Measurements from ENCODE around the gene IRS2.

The IRS2 gene

DNA sequence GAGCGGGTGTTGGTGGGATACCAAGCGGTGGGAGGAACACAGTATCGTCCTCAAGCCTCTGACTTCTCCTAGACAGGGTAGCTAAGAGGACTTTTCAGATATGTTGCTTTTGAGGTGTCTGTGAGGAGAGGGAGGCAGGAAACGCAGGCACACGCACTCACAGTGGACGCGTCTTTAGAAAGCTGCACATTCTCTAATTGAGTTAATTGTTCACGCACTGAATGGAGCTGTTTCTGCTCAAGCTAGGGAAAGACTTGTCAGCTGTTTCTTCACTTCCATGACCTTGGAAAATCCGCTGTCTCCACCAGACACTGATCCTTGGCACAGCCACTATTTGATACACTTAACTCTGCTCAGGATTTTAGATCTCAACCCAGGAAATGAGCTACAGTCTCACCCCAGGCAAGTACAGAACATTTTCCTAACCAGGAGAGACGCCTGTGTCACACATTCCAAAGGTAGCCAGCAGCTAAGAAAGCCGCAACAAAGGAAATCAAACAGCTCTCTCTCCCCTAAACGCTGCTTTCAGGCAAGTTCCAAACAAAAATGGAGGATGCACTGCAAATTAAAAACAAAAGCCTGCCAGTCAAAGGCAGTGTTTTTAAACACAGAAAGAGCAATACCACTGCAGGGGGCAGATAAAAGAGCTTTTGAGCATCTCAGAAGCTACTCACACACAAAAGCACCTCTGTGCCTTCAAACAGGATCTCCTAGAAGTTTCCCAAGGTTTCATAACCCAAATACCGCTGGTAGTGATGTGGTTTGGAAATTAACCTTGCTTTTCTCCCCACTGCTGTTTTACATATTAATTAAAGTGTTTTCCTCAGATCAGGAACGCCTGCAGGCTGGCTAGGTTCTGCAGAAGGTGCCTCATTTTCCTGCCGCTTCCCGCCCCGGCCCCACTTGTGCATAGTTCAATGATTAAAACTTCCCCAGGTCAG lies 57.3 kb downstream of the IRS2 start:
- DNase-seq: no peak

DNA sequence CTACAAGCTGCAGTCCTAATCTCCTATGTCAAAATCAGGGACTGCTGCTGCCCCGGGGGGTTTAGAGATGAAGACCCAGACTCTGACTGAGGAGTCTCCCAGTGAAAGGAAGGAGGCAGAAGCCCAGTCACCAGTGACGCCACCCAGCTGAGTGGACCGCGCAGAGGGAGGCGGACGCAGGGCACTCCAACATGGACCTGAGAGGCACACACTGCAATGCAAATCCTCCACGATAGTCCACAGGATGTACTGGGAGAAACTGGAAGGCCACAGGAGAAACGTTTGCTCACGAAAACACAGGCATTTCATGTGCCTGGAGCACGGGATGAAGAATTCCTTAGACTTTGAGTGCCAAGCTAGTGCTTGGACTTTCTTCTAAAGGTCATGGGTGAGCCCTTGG lies 58.3 kb downstream of the IRS2 start:
- no peak for DNase-seq

DNA sequence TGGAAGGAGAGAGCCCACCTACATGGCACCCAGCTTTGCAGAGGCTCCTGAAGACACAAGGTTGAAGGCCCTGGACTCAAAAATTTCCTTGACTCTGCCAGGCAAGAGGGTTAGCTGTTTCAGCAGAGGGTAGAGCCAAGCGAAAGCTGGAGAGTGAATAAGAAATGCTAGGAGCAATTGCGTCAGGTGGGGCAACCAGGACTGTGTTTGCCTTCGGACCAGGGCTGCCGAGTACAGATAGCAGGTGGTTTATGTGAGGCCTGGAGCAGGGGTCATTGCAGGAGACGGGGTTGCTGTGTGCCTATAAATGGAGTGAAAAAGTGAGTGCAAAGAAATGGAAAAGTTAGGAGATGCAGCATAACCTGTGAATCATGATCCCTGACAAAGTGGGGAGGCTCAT lies 59.1 kb downstream of the IRS2 start:
- no peak for DNase-seq

DNA sequence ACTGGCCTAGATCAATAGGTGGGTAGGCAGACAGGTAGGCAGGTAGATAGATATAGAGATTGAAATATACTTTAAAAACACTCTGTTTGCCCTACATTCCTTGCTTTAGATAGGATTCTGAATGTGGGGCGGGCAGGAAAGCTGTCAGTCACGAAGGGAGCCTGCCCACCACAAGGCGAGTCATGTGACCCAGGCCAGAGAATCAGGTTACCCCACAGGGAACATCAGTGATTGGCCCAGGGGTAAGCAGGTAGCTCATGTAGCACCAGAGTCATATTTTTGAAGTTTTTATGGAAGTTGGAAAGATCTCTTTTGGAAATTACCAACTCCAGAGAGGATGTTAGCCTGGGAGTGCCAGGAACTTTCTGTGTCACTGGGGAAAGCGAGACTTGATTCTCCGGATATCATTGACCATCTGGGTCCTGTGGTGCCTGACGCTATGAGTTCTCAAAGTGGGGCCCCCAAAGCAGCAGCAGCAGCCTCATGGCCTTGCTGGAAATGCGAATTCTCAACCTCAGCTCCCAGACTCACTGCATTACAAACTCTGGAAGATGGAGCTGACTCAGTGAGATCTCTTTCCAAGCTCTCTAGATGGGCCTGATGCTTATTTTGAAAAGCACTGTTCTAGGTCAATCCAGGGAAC lies 60.3 kb downstream of the IRS2 start:
- no peak for DNase-seq

DNA sequence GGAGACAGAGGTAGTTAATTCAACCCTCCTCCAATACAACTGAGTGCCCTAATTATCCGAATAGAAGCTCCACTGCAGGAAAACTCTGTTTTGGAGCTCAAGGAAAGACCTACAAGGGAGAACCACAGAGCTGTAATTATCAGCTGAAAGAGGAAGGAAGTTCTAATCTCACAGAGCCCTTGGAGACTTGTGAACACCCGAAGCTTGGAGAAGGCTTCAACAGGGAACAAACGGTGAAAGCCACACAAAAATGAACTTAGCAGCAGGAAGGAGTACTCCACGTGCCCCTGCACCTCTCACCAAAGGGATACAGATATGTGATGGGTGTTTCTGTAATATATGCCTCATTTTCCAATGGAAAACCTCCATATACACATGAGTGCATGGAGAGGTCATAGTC lies 61.1 kb downstream of the IRS2 start:
- DNase-seq: no peak

DNA sequence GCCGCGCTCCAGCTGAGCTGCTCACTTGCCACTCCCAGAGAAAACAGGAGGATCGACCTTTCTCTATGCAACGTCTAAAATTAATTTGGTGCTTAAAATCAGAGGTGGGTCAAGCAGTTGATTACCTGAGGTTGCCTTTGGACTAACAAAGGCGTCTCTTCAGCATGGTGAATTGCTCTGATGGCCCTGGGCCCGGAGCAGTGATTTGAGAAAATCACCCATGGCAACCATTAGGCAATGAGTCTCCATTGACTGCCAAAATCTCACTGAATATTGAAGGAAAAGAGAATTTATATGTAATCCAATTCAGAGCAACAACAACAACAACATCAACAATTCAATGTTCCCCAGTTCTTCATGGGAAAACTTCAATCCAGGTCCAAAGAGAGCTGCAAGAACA lies 61.8 kb downstream of the IRS2 start:
- DNase-seq: no peak

DNA sequence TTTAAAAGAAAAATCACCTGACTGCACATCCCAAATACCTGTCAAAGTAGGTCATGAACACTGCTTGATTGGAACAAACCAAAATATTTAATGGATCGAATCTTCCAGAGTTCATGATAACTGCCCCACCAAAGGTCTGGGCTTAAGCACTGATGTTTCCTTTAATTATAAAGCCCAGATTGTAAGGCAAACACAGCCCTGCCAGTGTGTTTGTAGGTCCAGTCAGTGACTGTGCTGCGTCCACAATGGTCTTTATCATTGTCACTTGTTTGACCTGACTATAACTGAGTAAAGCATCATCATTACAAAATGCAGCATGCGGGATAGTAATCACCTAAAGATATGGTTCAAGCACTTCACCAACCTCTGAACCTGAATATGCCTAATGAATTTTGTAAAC lies 63.3 kb downstream of the IRS2 start:
- DNase-seq: no peak

DNA sequence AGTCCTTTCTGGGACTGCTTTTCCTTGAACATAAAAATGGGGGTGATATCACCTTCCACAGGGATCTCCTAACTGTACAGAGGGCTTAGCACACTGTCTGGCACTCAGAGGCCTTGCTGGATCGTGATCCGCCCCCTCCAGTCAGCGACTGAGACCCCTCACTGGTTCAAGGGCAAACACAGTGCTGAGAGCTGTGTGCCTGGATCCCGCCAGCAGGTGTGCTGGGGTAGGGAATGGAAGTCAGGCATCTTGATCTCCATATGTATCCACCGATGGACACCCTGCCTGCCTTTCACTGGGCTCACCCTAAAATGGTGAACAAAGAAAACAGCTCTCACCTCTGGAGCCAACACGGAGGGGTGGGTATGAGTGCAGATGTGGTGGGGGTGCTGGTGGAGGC lies 64.3 kb downstream of the IRS2 start:
- DNase-seq: no peak

DNA sequence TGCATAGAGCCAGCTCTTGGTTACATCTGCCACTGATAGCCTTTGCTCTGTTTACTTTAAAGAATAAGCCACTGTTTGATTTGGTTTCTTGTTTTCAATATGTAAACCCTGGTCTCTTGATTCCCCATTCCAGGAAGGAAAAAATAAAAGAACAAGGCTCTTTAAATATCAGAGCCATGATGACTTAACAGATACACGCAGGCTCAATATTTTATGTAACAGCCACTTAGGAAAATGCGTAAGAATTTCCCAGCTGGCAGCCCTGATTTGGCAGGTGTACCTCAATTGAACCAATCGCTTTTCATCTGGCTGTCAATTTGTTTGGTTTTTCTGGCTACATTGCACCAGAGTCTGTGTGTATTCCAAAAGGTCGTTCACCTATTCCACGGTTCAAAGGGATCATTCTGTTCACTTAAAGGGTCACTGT lies 65.6 kb downstream of the IRS2 start:
- no peak for DNase-seq

DNA sequence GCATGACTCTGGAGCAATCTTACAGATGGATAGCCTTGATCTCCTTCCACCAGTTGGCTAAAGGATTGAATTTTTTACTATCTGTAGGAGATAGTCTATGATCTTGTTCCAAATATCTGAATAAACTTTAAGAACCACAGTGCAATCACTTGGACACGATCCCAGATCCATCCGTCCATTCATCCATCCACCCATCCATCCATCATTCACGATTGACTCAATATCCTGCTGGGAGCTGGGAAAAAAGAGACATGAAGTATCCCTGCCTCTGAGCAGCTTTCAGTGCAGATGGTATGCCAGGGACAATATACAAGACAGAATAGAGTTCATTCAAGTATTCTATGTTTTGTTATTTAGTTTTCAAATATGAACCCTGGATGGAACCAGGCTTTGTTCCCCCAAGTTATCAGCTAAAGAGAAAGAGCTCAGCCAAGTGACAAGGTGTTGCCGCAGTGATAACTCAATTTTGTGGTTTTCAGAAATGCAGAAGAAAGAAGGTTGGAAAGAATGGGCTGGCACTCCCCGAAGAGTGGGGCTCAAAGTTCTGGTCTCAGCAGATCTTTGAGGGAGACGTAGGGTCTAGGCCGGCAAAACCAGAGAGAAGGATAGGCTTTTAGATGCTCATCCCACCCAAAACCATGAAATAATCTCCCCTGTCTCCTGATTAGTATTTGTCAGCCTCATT lies 66.3 kb downstream of the IRS2 start:
- DNase-seq: no peak

DNA sequence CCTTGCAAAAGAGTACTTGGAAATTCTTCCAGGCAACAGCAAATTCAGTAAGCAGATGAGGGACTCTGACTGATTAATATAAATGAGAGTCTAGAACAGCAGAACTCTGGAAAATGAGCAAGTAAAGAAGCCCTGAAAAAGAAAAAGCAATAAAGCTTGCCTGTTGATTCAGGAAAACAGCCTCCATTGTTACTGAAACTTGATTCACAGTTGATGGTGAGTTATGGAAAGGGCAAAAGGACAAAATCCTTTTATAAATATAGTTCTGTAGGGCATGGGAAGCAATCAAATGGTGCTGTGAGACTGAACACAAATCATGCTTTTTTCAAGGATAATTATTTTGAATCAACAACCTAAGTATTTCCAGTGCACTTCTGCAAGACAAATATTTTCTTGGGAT lies 67.7 kb downstream of the IRS2 start:
- no peak for DNase-seq

DNA sequence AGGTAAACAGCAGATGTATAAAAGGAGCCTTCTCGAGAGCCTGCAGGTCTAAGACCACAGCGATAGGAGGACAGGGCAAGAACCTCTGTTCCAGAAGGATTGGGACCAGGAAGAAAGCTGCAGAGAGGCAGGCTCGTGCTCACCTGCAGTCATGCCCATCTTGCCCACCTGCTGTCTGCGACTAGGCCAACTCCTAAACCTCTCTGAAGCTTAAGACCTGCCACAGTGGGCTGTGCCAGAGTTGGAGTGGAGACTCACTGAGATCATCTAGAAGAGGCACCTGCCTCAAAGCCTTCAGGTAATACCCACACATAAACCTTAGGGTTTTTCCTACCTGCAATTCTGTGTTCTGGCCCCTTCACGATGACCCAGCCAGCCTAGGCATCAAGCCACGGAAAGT lies 68.7 kb downstream of the IRS2 start:
- no peak for DNase-seq

DNA sequence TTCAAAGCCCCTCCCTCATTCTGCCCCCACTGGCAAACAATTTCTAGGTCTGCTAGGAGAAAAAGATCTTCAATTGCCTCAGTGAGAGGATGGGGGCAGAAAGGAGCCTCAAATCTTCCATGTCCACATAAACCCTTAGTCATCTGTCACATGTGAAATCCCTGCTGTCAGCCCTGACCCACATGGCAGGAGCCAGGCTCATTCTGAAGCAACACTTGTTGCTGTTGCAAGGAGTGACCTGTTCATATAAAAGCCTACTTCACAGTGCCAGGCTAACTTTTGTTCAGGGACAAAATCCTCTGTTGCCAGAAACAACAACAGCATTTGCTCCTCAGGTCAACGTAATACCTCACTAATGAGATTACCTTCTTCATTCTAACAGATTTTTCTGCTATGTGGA lies 70.5 kb downstream of the IRS2 start:
- DNase-seq: no peak

DNA sequence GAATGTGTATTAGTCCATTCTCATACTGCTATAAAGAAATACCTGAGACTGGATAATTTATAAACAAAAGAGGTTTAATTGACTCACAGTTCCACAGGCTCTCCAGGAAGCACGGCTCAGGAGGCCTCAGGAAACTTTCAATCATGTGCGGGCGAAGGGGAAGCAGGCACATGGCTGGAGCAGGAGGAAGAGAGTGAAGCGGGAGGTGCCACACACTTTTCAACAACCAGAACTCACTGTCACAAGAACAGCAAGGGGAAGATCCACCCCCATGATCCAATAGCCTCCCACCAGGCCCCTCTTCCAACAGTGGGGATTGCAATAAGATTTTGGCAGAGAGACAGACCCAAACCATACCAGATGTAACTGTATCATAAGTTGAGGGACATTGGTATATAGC lies 72.7 kb downstream of the IRS2 start:
- DNase-seq: no peak

DNA sequence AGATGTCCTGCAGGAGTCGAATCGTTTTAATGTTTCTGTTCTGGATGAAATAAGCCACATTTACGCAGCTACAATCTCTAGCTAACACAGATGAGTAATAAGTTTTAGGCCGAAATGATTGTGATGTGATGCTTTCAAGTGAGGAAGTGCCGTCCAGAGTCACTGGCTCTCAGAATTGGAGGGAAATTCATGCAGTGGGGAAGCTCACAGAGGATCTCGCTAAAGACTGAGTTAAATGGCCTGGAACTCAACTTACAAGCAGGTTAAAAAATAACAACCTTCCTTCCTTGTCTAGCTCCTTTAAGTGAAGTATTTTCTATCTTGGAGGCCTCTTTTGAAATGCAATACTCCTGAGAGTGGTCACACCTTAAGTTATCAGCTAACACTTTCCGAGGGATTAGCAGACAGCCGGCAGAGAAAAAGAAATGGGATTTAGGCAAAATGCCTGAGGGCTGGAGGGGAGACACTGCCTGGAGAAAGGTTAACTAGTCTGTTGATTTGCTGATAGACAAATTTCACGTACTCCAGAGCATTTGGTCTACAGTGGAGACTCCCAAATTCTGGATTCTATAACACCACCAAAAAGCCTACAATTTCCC lies 74.2 kb downstream of the IRS2 start:
- no peak for DNase-seq

DNA sequence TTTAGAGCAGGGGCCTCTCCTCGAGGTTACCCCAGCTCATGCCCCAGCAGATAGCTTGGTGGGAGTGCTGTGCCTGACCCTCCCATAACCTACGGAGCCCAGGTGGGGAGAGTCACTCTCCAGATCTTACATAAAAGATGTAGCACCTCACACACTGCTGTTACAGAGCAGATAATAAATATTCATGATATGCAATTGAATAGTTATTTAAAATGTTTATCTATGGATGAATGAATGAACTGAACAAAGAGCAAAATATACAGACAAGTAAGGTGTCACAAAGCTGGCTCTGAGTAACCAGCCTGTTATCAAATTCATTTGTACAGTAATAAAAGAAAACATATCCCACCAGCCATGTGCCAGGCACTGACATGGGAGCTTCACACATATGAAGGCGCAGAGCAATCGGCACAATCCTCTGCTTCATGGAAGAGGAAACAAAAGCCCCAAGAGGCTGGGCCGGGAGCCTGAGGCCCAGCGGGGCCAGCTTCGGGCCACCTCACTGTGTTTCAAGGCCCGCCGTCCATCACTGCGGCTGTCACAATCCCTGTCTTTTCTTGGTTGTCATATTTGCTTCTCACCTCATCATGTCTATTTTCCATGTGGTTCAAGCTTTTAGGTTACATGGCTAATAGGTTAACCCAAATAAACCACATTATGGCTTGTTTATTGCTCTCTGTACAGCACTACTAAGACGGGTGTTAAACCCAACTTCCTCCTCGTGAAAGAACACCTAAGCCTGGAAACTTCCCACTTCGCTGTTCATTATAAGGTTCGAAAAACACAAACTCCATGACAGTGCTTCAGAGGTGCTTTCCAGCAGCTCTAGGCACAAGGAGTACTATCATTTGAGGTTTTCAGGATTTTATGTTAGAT lies 78.4 kb downstream of the IRS2 start:
- no peak for DNase-seq

DNA sequence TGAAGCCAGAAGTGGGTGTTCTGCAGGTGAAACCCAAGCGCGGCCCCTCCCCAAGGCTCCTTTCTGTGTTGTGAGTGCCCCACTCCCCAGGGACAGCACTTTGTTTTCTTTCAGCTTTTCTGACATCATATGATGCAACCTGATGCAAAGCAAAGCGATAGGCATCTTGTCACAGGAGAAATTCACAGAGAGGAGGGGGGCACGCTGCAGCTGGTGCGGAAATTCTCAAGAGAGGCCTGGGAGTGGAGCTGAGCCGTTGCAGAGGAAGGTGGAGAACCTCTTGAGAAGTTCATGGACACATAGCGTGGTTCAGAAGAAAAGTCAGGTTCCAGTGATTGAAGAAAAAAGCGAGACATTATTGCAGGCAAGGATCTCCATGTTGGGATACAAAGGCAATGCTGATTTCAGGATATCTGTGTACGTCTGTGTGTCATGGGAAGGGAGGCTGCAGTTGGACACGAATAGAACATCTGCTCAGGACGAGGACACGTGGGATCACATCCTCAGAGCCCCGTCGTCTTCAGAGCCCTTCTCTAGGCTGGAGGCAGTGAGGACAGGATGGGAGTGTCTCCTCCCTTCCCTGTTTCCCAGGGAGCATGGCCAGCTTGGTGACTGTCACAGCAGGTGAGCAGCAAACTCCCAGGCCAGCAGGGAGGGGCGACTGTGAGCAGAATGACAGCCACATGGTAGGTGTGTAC lies 79.2 kb downstream of the IRS2 start:
- peak; percentile 38 for DNase-seq

DNA sequence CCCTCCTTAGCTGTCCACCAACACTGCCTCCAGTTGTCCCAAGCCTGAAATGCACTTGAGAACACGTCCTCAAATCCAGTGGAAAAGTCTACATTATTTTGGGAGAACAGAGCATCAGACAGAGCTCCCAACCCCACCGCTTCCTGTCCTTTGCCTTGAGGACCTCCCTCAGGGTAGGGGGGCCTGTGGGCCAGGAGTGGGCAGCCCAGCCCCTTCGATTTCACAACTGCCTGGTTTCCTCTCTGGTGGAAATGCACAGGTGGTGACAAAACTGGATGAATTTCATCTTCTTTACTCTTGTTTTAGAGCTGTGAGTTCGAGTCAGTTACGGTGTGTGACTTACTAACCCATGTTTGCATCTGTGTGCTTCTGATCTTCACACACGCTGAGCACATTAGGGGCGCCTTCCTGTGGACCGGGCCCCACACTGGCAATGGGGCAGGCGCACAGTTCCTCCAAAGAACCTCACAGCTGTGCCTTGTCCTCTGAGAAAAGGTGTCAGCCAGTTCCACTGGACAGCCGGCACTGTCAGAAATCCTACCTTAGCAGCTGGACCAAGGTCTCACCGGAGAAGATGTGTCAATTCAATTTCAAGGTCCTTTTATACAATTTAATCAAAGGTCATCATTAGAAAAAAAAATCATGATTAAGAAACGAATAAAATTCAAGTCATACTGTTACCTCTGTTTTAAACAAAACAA lies 80.2 kb downstream of the IRS2 start:
- no peak for DNase-seq

DNA sequence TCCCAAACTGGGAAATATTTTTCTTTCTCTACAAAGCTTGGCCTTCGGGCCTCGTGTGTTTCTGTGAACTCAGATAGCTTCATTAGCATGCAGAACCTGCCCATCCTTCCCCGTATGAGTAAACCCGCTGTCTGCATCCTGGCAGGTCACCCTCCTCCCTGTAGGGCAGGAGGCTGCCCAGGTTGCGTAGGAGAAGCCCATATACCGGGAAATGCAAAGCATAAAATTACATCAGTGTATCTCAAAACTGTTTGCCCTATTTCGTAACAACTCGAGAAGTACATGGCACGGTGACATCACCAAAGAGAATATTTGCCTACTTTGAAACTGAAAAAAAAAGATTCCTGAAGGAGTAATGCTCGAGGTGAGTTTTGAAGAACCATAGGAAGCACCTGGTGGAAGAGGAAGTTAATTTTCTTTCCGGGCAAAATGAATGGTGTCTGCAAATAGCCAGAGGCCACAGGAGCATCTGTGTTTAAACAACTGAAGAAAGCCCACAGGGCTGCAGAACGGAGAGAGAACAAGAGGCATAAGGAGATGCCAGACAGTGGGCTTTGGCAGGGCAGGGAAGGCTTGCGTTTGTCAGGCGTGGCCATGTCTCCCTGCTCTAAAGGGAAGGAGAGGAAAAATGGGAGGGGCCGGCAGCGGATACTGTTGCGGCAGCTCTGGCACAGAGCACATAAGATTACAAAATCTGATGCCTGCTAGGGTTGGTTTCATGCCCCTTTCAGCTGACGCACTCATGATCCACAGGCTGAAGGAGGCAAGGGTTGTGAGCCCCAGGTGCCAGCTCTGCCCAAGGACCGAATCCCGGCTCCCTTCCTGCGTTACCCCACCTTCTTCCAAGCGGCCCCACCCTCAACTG lies 81.4 kb downstream of the IRS2 start:
- DNase-seq: no peak

DNA sequence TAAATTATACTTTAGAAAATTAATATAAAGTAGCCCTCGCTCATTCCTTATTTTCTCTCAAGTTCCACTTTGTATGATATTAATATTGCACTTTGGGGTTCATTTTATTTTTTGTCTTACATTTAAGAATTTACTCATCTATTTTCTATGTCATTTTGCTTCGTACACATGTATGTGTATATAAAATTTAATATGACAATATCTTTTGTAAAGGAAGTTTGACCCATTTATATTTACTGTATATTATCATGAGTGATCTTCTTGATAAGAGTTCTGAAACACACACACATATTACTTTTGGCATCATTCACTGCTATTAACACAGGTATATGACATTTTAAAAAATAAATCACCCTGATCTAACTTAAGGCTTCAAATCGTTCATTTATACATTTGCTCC lies 83.1 kb downstream of the IRS2 start:
- no peak for DNase-seq

Data from femur (tissue), 1 donor.